HCT116 (cell line): ENCODE data around the gene RNF112.

Experiments used
- CTCF ChIP-seq, 3 experiments: fragments of 200-600 bp in 1 of 3; sonication (generic) in 1 of 3; IDR thresholded peaks in 2 of 3; conservative IDR thresholded peaks in 1 of 3; 2 replicates each; pipeline ENCODE4 v1.5.1; 2012 to 2017; ENCODE audit warnings: low read depth in 2 of 3, low read length in 2 of 3, antibody characterized with exemption in 1 of 3, borderline replicate concordance in 1 of 3, control low read depth in 1 of 3, mild to moderate bottlenecking in 1 of 3, mixed read lengths in 1 of 3, mixed run types in 1 of 3, moderate library complexity in 1 of 3; ENCODE audit not compliant: insufficient read depth in 1 of 3
- EZH2 ChIP-seq: fragments of 200-600 bp; sonication (generic); IDR thresholded peaks from 2 replicates; pipeline ENCODE4 v1.6.1; 2017; ENCODE audit warnings: antibody characterized with exemption, mixed run types
- MAX ChIP-seq: IDR thresholded peaks from 2 replicates; pipeline ENCODE4 v1.6.1; 2012
- POLR2A ChIP-seq: IDR thresholded peaks from 2 replicates; pipeline ENCODE4 v1.7.0; 2011; ENCODE audit warnings: borderline replicate concordance; ENCODE audit not compliant: insufficient read depth, insufficient read length; ENCODE audit errors: extremely low read depth
- RAD21 ChIP-seq: IDR thresholded peaks from 2 replicates; pipeline ENCODE4 v1.6.1; 2012; ENCODE audit warnings: low read depth, mild to moderate bottlenecking
- SIN3A ChIP-seq: IDR thresholded peaks from 2 replicates; pipeline ENCODE4 v1.6.1; 2012; ENCODE audit warnings: low read depth
- TF ChIP-seq, protein P1 (sequence below): IDR thresholded peaks from 2 replicates; pipeline ENCODE4 v1.6.1; 2012
- TF ChIP-seq, protein P2 (sequence below): IDR thresholded peaks from 2 replicates; pipeline ENCODE4 v1.6.1; 2012; ENCODE audit warnings: low read depth

DNA sequence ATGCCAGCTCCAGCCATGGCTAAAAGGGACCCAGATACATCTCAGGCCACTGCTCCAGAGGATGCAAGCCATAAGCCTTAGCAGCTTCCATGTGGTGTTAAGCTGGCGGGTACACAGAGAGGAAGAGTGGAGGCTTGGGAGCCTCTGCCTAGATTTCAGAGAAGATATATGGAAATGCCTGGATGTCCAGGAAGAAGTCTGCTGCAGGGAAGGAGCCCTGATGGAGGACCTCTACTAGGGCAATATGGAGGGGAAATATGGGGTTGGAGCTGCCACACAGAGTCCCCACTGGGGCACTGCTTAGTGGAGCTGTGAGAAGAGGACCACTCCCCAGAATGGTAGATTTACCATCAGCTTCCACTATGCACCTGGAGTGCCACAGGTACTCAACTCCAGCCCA, 32.1 kb downstream of the RNF112 start:
- TF ChIP-seq EZH2 (no peak), CTCF (IDR thresholded peaks at IDR 0.05 in 2 of 3, conservative IDR thresholded peaks at IDR 0.05 in 1 of 3; ENCODE audit: borderline replicate concordance in 1 of 3, insufficient read depth in 1 of 3, low read depth in 2 of 3, low read length in 2 of 3) (no peak), MAX (no peak), RAD21 (no peak), POLR2A (no peak), SIN3A (no peak)
- TF ChIP-seq, protein P1, sequence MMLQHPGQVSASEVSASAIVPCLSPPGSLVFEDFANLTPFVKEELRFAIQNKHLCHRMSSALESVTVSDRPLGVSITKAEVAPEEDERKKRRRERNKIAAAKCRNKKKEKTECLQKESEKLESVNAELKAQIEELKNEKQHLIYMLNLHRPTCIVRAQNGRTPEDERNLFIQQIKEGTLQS: no peak
- TF ChIP-seq, protein P2, sequence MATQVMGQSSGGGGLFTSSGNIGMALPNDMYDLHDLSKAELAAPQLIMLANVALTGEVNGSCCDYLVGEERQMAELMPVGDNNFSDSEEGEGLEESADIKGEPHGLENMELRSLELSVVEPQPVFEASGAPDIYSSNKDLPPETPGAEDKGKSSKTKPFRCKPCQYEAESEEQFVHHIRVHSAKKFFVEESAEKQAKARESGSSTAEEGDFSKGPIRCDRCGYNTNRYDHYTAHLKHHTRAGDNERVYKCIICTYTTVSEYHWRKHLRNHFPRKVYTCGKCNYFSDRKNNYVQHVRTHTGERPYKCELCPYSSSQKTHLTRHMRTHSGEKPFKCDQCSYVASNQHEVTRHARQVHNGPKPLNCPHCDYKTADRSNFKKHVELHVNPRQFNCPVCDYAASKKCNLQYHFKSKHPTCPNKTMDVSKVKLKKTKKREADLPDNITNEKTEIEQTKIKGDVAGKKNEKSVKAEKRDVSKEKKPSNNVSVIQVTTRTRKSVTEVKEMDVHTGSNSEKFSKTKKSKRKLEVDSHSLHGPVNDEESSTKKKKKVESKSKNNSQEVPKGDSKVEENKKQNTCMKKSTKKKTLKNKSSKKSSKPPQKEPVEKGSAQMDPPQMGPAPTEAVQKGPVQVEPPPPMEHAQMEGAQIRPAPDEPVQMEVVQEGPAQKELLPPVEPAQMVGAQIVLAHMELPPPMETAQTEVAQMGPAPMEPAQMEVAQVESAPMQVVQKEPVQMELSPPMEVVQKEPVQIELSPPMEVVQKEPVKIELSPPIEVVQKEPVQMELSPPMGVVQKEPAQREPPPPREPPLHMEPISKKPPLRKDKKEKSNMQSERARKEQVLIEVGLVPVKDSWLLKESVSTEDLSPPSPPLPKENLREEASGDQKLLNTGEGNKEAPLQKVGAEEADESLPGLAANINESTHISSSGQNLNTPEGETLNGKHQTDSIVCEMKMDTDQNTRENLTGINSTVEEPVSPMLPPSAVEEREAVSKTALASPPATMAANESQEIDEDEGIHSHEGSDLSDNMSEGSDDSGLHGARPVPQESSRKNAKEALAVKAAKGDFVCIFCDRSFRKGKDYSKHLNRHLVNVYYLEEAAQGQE: no peak
